DOHH2 (cell line): Measurements from ENCODE around the gene ANXA6.

Experiments
- EZH2phosphoT487 ChIP-seq: fragments of 200-600 bp; sonication (generic); IDR thresholded peaks from 2 replicates; pipeline ENCODE4 v1.6.1; 2017; ENCODE audit warnings: borderline replicate concordance, mild to moderate bottlenecking, antibody characterized with exemption, low read length, moderate library complexity, mixed read lengths
- TF ChIP-seq, protein P1 (sequence below): fragments of 200-600 bp; sonication (generic); IDR thresholded peaks from one replicate; pipeline ENCODE4 v1.5.1; 2014; ENCODE audit warnings: antibody characterized with exemption, mild to moderate bottlenecking, low read depth, low read length; ENCODE audit not compliant: poor library complexity, severe bottlenecking

DNA sequence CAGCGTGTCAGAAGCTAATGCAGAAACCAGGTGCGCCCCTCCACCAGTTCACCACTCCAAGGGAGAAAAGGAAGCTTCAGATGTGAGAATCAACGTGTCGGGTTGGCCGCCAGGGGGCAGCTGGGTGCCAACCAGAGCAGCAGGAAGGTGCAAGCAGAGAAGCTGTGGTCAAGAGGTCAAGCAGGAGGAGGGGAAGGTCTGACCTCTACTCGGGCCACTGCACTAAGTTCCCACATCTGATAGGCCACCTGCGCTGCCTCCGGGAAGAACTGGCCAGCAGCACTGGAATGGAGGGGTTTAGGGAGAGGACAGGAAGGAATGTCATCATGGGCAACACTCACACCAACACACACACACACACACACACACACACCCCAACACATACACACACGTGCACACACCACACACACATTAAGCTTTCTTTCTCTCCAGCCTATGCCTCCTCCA is 31.4 kb downstream of the ANXA6 start:
- TF ChIP-seq, protein P1, sequence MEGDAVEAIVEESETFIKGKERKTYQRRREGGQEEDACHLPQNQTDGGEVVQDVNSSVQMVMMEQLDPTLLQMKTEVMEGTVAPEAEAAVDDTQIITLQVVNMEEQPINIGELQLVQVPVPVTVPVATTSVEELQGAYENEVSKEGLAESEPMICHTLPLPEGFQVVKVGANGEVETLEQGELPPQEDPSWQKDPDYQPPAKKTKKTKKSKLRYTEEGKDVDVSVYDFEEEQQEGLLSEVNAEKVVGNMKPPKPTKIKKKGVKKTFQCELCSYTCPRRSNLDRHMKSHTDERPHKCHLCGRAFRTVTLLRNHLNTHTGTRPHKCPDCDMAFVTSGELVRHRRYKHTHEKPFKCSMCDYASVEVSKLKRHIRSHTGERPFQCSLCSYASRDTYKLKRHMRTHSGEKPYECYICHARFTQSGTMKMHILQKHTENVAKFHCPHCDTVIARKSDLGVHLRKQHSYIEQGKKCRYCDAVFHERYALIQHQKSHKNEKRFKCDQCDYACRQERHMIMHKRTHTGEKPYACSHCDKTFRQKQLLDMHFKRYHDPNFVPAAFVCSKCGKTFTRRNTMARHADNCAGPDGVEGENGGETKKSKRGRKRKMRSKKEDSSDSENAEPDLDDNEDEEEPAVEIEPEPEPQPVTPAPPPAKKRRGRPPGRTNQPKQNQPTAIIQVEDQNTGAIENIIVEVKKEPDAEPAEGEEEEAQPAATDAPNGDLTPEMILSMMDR: peak; percentile 92
- no peak for TF ChIP-seq EZH2phosphoT487
